Epithelial cell of prostate (primary cell): ENCODE measurements around the gene RWDD2A.
"Not testable (repeated sequence)": the region's sequence is repeated elsewhere in the genome, so short reads cannot be mapped to it uniquely, and the experiment has no call there.

Experiments
- DNase-seq: peaks from one replicate; pipeline ENCODE4 v3.0.0-alpha.2; 2011; ENCODE audit warnings: low read depth, low spot score
- H3K27ac ChIP-seq: fragments of 450-650 bp; 2 replicates; pipeline ENCODE4 v1.5.1; 2017; ENCODE audit warnings: mild to moderate bottlenecking

RWDD2A gene

GRCh38 chr6:83192871-83193746, at the start of gene RWDD2A, which contains the start of gene PGM3:
RWDD2A (plus strand) TSS chr6:83193357; CDS start chr6:83194452, 1,095 bp downstream.
PGM3 (minus strand) TSS chr6:83193265; CDS start chr6:83191012, 2,253 bp downstream.
- peak within 1 kb of the TSS; percentile 54 for H3K27ac ChIP-seq
- DNase-seq: no peak

- DNase-seq: no peak
Measured at GRCh38 chr6:83151114-83151513, 42.0 kb upstream of the RWDD2A start.

GRCh38 chr6:83152913-83153312, 40.2 kb upstream of the RWDD2A start:
- H3K27ac ChIP-seq: no peak overlapping the region
- no peak for DNase-seq

More at GRCh38 chr6:83151114-83151513, 42.0 kb upstream of the RWDD2A start:
- H3K27ac ChIP-seq: no peak overlapping the region

GRCh38 chr6:83153883-83154521, 39.2 kb upstream of the RWDD2A start:
- DNase-seq: no peak
- no peak overlapping the region for H3K27ac ChIP-seq

- H3K27ac ChIP-seq: no peak overlapping the region
- DNase-seq: no peak
Measured at GRCh38 chr6:83155794-83156193, 37.4 kb upstream of the RWDD2A start.

- no peak overlapping the region for H3K27ac ChIP-seq
- DNase-seq: no peak
Measured at GRCh38 chr6:83160167-83160566, 33.0 kb upstream of the RWDD2A start.

GRCh38 chr6:83167726-83168278, 25.4 kb upstream of the RWDD2A start:
- no peak overlapping the region for H3K27ac ChIP-seq
- DNase-seq: no peak

GRCh38 chr6:83168556-83168955, 24.6 kb upstream of the RWDD2A start:
- DNase-seq: no peak
- peak overlapping the region; percentile 35 for H3K27ac ChIP-seq

GRCh38 chr6:83169106-83169505, 24.1 kb upstream of the RWDD2A start:
- no peak for DNase-seq
- peak overlapping the region; percentile 35 for H3K27ac ChIP-seq

GRCh38 chr6:83169511-83169910, 23.6 kb upstream of the RWDD2A start:
- H3K27ac ChIP-seq: peak overlapping the region; percentile 35
- no peak for DNase-seq

- H3K27ac ChIP-seq: no peak overlapping the region
- DNase-seq: no peak
Measured at GRCh38 chr6:83176246-83176645, 16.9 kb upstream of the RWDD2A start.

- H3K27ac ChIP-seq: no peak overlapping the region
- no peak for DNase-seq
Measured at GRCh38 chr6:83180426-83180950, 12.7 kb upstream of the RWDD2A start.

GRCh38 chr6:83182114-83182513, 11.0 kb upstream of the RWDD2A start:
- DNase-seq: no peak
- no peak overlapping the region for H3K27ac ChIP-seq

- DNase-seq: no peak
- H3K27ac ChIP-seq: peak overlapping the region; percentile 69
Measured at GRCh38 chr6:83183082-83183828, 9.9 kb upstream of the RWDD2A start.

GRCh38 chr6:83185096-83185495, 8.1 kb upstream of the RWDD2A start:
- DNase-seq: peak; percentile 69
- peak overlapping the region; percentile 69 for H3K27ac ChIP-seq

GRCh38 chr6:83188501-83188900, 4.7 kb upstream of the RWDD2A start:
- no peak for DNase-seq

GRCh38 chr6:83190626-83191025, 2.5 kb upstream of the RWDD2A start:
- H3K27ac ChIP-seq: no peak overlapping the region
- DNase-seq: no peak

More at GRCh38 chr6:83188501-83188900, 4.7 kb upstream of the RWDD2A start:
- no peak overlapping the region for H3K27ac ChIP-seq

- DNase-seq, H3K27ac ChIP-seq: not testable (repeated sequence)
Measured at GRCh38 chr6:83191974-83192373, 1.2 kb upstream of the RWDD2A start.

- DNase-seq: no peak
Measured at GRCh38 chr6:83192456-83192855, 701 bp upstream of the RWDD2A start.

More at GRCh38 chr6:83192456-83192855, 701 bp upstream of the RWDD2A start:
- H3K27ac ChIP-seq: peak overlapping the region; percentile 54
